ENCODE measurements around the gene ATP8A1.

Gene ATP8A1

GRCh38 chr4:42454755-42455420 is 202.0 kb downstream of the ATP8A1 start:
- no peak for DNase-seq (ENCODE audit: low spot score)
- H3K4me3 ChIP-seq (ENCODE audit: severe bottlenecking): no peak overlapping the region

GRCh38 chr4:42453612-42454011 is 203.3 kb downstream of the ATP8A1 start:
- Histone ChIP-seq H3K27ac (ENCODE audit: poor library complexity, severe bottlenecking) (no peak overlapping the region), H3K4me1 (ENCODE audit: insufficient read depth, poor library complexity, severe bottlenecking) (no peaks in the 10 kb centered on the region), H3K4me3 (ENCODE audit: severe bottlenecking) (no peak overlapping the region), H3K27me3 (ENCODE audit: insufficient read depth, poor library complexity, severe bottlenecking) (no peaks in the 10 kb centered on the region), H3K36me3 (ENCODE audit: low read depth) (no peaks in the 10 kb centered on the region), H3K9me3 (ENCODE audit: severe bottlenecking) (no peaks in the 10 kb centered on the region)
- DNase-seq (ENCODE audit: low spot score) (no peak), ATAC-seq (ENCODE audit: low read depth) (no peak)
- TF ChIP-seq, protein P1, sequence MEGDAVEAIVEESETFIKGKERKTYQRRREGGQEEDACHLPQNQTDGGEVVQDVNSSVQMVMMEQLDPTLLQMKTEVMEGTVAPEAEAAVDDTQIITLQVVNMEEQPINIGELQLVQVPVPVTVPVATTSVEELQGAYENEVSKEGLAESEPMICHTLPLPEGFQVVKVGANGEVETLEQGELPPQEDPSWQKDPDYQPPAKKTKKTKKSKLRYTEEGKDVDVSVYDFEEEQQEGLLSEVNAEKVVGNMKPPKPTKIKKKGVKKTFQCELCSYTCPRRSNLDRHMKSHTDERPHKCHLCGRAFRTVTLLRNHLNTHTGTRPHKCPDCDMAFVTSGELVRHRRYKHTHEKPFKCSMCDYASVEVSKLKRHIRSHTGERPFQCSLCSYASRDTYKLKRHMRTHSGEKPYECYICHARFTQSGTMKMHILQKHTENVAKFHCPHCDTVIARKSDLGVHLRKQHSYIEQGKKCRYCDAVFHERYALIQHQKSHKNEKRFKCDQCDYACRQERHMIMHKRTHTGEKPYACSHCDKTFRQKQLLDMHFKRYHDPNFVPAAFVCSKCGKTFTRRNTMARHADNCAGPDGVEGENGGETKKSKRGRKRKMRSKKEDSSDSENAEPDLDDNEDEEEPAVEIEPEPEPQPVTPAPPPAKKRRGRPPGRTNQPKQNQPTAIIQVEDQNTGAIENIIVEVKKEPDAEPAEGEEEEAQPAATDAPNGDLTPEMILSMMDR (IDR thresholded peaks at IDR 0.05; ENCODE audit: poor library complexity, severe bottlenecking): no peak

More at GRCh38 chr4:42454755-42455420, 202.0 kb downstream of the ATP8A1 start:
- Histone ChIP-seq H3K27me3 (ENCODE audit: insufficient read depth, poor library complexity, severe bottlenecking) (no peaks in the 10 kb centered on the region), H3K27ac (ENCODE audit: poor library complexity, severe bottlenecking) (no peak overlapping the region), H3K9me3 (ENCODE audit: severe bottlenecking) (no peaks in the 10 kb centered on the region), H3K4me1 (ENCODE audit: insufficient read depth, poor library complexity, severe bottlenecking) (no peaks in the 10 kb centered on the region), H3K36me3 (ENCODE audit: low read depth) (no peaks in the 10 kb centered on the region)
- ATAC-seq (ENCODE audit: low read depth): peak; percentile 45; the same call in 1 of the 3 replicates
- TF ChIP-seq, protein P1 (IDR thresholded peaks at IDR 0.05; ENCODE audit: poor library complexity, severe bottlenecking): no peak

GRCh38 chr4:42452823-42453222 is 204.1 kb downstream of the ATP8A1 start:
- Histone ChIP-seq H3K4me1 (ENCODE audit: insufficient read depth, poor library complexity, severe bottlenecking) (no peaks in the 10 kb centered on the region), H3K36me3 (ENCODE audit: low read depth) (no peaks in the 10 kb centered on the region), H3K9me3 (ENCODE audit: severe bottlenecking) (no peaks in the 10 kb centered on the region), H3K27ac (ENCODE audit: poor library complexity, severe bottlenecking) (no peak overlapping the region), H3K4me3 (ENCODE audit: severe bottlenecking) (no peak overlapping the region), H3K27me3 (ENCODE audit: insufficient read depth, poor library complexity, severe bottlenecking) (no peaks in the 10 kb centered on the region)
- TF ChIP-seq, protein P1 (IDR thresholded peaks at IDR 0.05; ENCODE audit: poor library complexity, severe bottlenecking): no peak
- DNase-seq (ENCODE audit: low spot score) (no peak), ATAC-seq (ENCODE audit: low read depth) (no peak)

DNA sequence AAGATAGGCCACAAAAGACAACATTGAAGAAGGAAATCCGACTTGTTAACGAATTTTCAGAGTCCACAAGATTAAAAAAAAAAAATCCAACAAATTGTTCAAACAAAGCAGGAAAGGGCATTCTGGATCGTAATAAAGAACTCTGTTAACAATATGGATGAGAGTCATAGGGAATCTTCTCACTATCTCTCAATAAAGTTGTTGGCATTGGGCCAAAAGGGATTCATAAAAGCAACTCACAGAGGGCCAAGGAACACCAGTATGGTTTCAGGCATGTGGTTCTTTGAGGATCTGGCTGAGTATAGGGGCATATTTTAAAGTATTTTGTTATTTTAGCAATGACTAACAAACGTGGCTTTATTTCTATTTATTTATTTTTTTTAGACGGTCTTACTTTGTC is 210.1 kb downstream of the ATP8A1 start:
- H3K4me3 ChIP-seq (ENCODE audit: severe bottlenecking): no peak overlapping the region
- ATAC-seq (ENCODE audit: low read depth): no peak
- no peaks in the 10 kb centered on the region for H3K27me3 ChIP-seq (ENCODE audit: insufficient read depth, poor library complexity, severe bottlenecking)
- TF ChIP-seq, protein P1 (IDR thresholded peaks at IDR 0.05; ENCODE audit: poor library complexity, severe bottlenecking): no peak
- H3K27ac ChIP-seq (ENCODE audit: poor library complexity, severe bottlenecking): no peak overlapping the region
- H3K4me1 ChIP-seq (ENCODE audit: insufficient read depth, poor library complexity, severe bottlenecking): no peaks in the 10 kb centered on the region
- H3K9me3 ChIP-seq (ENCODE audit: severe bottlenecking): no peaks in the 10 kb centered on the region
- no peak for DNase-seq (ENCODE audit: low spot score)
- H3K36me3 ChIP-seq (ENCODE audit: low read depth): no peaks in the 10 kb centered on the region

- no peaks in the 10 kb centered on the region for H3K36me3 ChIP-seq (ENCODE audit: low read depth)
- TF ChIP-seq, protein P1 (IDR thresholded peaks at IDR 0.05; ENCODE audit: poor library complexity, severe bottlenecking): no peak
- no peak overlapping the region for H3K4me3 ChIP-seq (ENCODE audit: severe bottlenecking)
- H3K27me3 ChIP-seq (ENCODE audit: insufficient read depth, poor library complexity, severe bottlenecking): no peaks in the 10 kb centered on the region
- no peak overlapping the region for H3K27ac ChIP-seq (ENCODE audit: poor library complexity, severe bottlenecking)
- DNase-seq (ENCODE audit: low spot score): no peak
- no peak for ATAC-seq (ENCODE audit: low read depth)
- H3K4me1 ChIP-seq (ENCODE audit: insufficient read depth, poor library complexity, severe bottlenecking): no peaks in the 10 kb centered on the region
- H3K9me3 ChIP-seq (ENCODE audit: severe bottlenecking): no peaks in the 10 kb centered on the region
These were observed 211.9 kb downstream of the ATP8A1 start for GRCh38 chr4:42445038-42445437.
